IPS-18a (cell line): ENCODE results near the gene RET.

Experiments used
- H3K27ac ChIP-seq: one replicate; pipeline ENCODE4 v1.5.1; 2013; ENCODE audit warnings: low read length
- H3K27me3 ChIP-seq: one replicate; pipeline ENCODE4 v1.6.1; 2013; ENCODE audit warnings: mild to moderate bottlenecking, low read length; ENCODE audit not compliant: control insufficient read depth, insufficient read depth
- H3K36me3 ChIP-seq: one replicate; pipeline ENCODE4 v1.6.1; 2013; ENCODE audit warnings: low read depth, low read length; ENCODE audit not compliant: control insufficient read depth
- H3K4me1 ChIP-seq: one replicate; pipeline ENCODE4 v1.6.1; 2013; ENCODE audit warnings: low read depth, low read length; ENCODE audit not compliant: control insufficient read depth
- H3K4me3 ChIP-seq: one replicate; pipeline ENCODE4 v1.5.1; 2013; ENCODE audit warnings: low read length
- H3K9ac ChIP-seq: one replicate; pipeline ENCODE4 v1.6.1; 2013; ENCODE audit warnings: mild to moderate bottlenecking, low read length, moderate library complexity
- H3K9me3 ChIP-seq: one replicate; pipeline ENCODE4 v1.6.1; 2013; ENCODE audit warnings: low read depth, low read length; ENCODE audit not compliant: control insufficient read depth

The RET gene

GRCh38 chr10:43114088-43114742, 37.3 kb downstream of the RET start:
- Histone ChIP-seq H3K27me3 (no peaks in the 10 kb centered on the region), H3K36me3 (no peaks in the 10 kb centered on the region), H3K4me3 (no peak overlapping the region), H3K9ac (no peak overlapping the region), H3K9me3 (no peaks in the 10 kb centered on the region), H3K4me1 (no peaks in the 10 kb centered on the region), H3K27ac (no peak overlapping the region)

- no peaks in the 10 kb centered on the region for H3K27me3 ChIP-seq
- no peaks in the 10 kb centered on the region for H3K4me1 ChIP-seq
- no peak overlapping the region for H3K27ac ChIP-seq
- no peaks in the 10 kb centered on the region for H3K36me3 ChIP-seq
- no peak overlapping the region for H3K4me3 ChIP-seq
- no peaks in the 10 kb centered on the region for H3K9me3 ChIP-seq
- H3K9ac ChIP-seq: no peak overlapping the region
These were observed 38.1 kb downstream of the RET start for GRCh38 chr10:43114743-43115611.

GRCh38 chr10:43115881-43116595, 39.2 kb downstream of the RET start:
- no peaks in the 10 kb centered on the region for H3K36me3 ChIP-seq
- no peak overlapping the region for H3K27ac ChIP-seq
- no peaks in the 10 kb centered on the region for H3K9me3 ChIP-seq
- no peaks in the 10 kb centered on the region for H3K27me3 ChIP-seq
- no peaks in the 10 kb centered on the region for H3K4me1 ChIP-seq
- H3K4me3 ChIP-seq: no peak overlapping the region
- no peak overlapping the region for H3K9ac ChIP-seq

- H3K4me1 ChIP-seq: no peaks in the 10 kb centered on the region
- H3K4me3 ChIP-seq: no peak overlapping the region
- H3K9ac ChIP-seq: no peak overlapping the region
These were observed 39.7 kb downstream of the RET start for GRCh38 chr10:43116596-43116995.

GRCh38 chr10:43117031-43117776, 40.3 kb downstream of the RET start:
- Histone ChIP-seq H3K9me3 (no peaks in the 10 kb centered on the region), H3K4me1 (no peaks in the 10 kb centered on the region), H3K27me3 (no peaks in the 10 kb centered on the region), H3K36me3 (no peaks in the 10 kb centered on the region), H3K4me3 (no peak overlapping the region), H3K27ac (no peak overlapping the region), H3K9ac (no peak overlapping the region)

More at GRCh38 chr10:43116596-43116995, 39.7 kb downstream of the RET start:
- no peaks in the 10 kb centered on the region for H3K27me3 ChIP-seq
- H3K27ac ChIP-seq: no peak overlapping the region
- H3K9me3 ChIP-seq: no peaks in the 10 kb centered on the region
- H3K36me3 ChIP-seq: no peaks in the 10 kb centered on the region

- Histone ChIP-seq H3K27ac (no peak overlapping the region), H3K9me3 (no peaks in the 10 kb centered on the region), H3K4me3 (no peak overlapping the region), H3K4me1 (no peaks in the 10 kb centered on the region), H3K9ac (no peak overlapping the region), H3K27me3 (no peaks in the 10 kb centered on the region), H3K36me3 (no peaks in the 10 kb centered on the region)
These were observed 41.1 kb downstream of the RET start for GRCh38 chr10:43117777-43118583.

GRCh38 chr10:43118631-43119415, 42.0 kb downstream of the RET start:
- no peak overlapping the region for H3K27ac ChIP-seq
- H3K9ac ChIP-seq: no peak overlapping the region
- H3K36me3 ChIP-seq: no peaks in the 10 kb centered on the region
- no peaks in the 10 kb centered on the region for H3K4me1 ChIP-seq
- no peaks in the 10 kb centered on the region for H3K9me3 ChIP-seq
- no peaks in the 10 kb centered on the region for H3K27me3 ChIP-seq
- no peak overlapping the region for H3K4me3 ChIP-seq

- Histone ChIP-seq H3K27me3 (no peaks in the 10 kb centered on the region), H3K27ac (no peak overlapping the region), H3K9ac (no peak overlapping the region), H3K4me1 (no peaks in the 10 kb centered on the region), H3K36me3 (no peaks in the 10 kb centered on the region), H3K4me3 (no peak overlapping the region), H3K9me3 (no peaks in the 10 kb centered on the region)
These were observed 42.7 kb downstream of the RET start for GRCh38 chr10:43119416-43120115.

- no peaks in the 10 kb centered on the region for H3K4me1 ChIP-seq
- no peak overlapping the region for H3K9ac ChIP-seq
These were observed 43.5 kb downstream of the RET start for GRCh38 chr10:43120116-43120928.

More at GRCh38 chr10:43120116-43120928, 43.5 kb downstream of the RET start:
- H3K36me3 ChIP-seq: no peaks in the 10 kb centered on the region
- no peak overlapping the region for H3K4me3 ChIP-seq
- H3K27ac ChIP-seq: no peak overlapping the region
- H3K9me3 ChIP-seq: no peaks in the 10 kb centered on the region
- no peaks in the 10 kb centered on the region for H3K27me3 ChIP-seq
